WTC11 (cell line): ENCODE measurements around the gene PSENEN. TPM values are rescaled to one million over a fixed set of nuclear protein-coding genes. Genes with fewer than 3 reads are reported as not detected.

Source experiments
- ATAC-seq: fragments of 200-7000 bp; cut with Tn5 transposase; 2 replicates; pipeline ENCODE4 v1.10.0; 2021; ENCODE audit warnings: mild to moderate bottlenecking, moderate library complexity
- CTCF ChIA-PET: fragments of 300-600 bp; sonication (Branson Sonifier 250); formaldehyde crosslinking; loops from one replicate; lab custom pipeline; 2021; ENCODE audit warnings: antibody characterized with exemption; lab: Charles Lee
- POLR2A ChIA-PET: fragments of 350-600 bp; sonication (Branson Sonifier 250); formaldehyde crosslinking; loops from one replicate; lab custom pipeline; 2021; ENCODE audit warnings: antibody characterized with exemption; lab: Charles Lee
- DNase-seq: peaks from one replicate; pipeline ENCODE4 v3.0.0; 2021; ENCODE audit warnings: low spot score
- H3K27ac Mint-ChIP-seq: 2 replicates; pipeline ENCODE4 v1.8.0; 2021; ENCODE audit warnings: mixed read lengths
- H3K27me3 Mint-ChIP-seq: 2 replicates; pipeline ENCODE4 v1.8.0; 2021; ENCODE audit warnings: low read depth, mild to moderate bottlenecking, moderate library complexity, mixed read lengths
- H3K36me3 Mint-ChIP-seq: 2 replicates; pipeline ENCODE4 v1.8.0; 2021; ENCODE audit warnings: mixed read lengths
- H3K4me1 Mint-ChIP-seq: 2 replicates; pipeline ENCODE4 v1.8.0; 2022; ENCODE audit warnings: mixed read lengths
- H3K4me3 Mint-ChIP-seq: 2 replicates; pipeline ENCODE4 v1.8.0; 2021; ENCODE audit warnings: mild to moderate bottlenecking, moderate library complexity, mixed read lengths
- H3K9me3 Mint-ChIP-seq: 2 replicates; pipeline ENCODE4 v1.8.0; 2021; ENCODE audit warnings: mixed read lengths
- ATF2 ChIP-seq: sonication (generic); formaldehyde crosslinking; IDR thresholded peaks from 2 replicates; pipeline ENCODE4 v1.8.1; 2022; ENCODE audit warnings: low read depth, missing genetic modification reagents, borderline replicate concordance
- CREB1 ChIP-seq: sonication (generic); formaldehyde crosslinking; IDR thresholded peaks from 2 replicates; pipeline ENCODE4 v1.8.0; 2023; ENCODE audit warnings: mild to moderate bottlenecking, missing genetic modification reagents
- E2F1 ChIP-seq: sonication (generic); formaldehyde crosslinking; IDR thresholded peaks from 2 replicates; pipeline ENCODE4 v1.8.0; 2022; ENCODE audit warnings: mild to moderate bottlenecking, missing genetic modification reagents
- E2F5 ChIP-seq: sonication (generic); formaldehyde crosslinking; IDR thresholded peaks from 2 replicates; pipeline ENCODE4 v1.8.1; 2022; ENCODE audit warnings: mild to moderate bottlenecking, moderate library complexity, missing genetic modification reagents
- FOXJ3 ChIP-seq: sonication (generic); formaldehyde crosslinking; IDR thresholded peaks from 2 replicates; pipeline ENCODE4 v1.9.0; 2021; ENCODE audit warnings: missing genetic modification reagents, mild to moderate bottlenecking, borderline replicate concordance
- IRF1 ChIP-seq: sonication (generic); formaldehyde crosslinking; IDR thresholded peaks from 2 replicates; pipeline ENCODE4 v1.8.0; 2023; ENCODE audit warnings: missing genetic modification reagents
- KAT7 ChIP-seq: sonication (generic); formaldehyde crosslinking; IDR thresholded peaks from 2 replicates; pipeline ENCODE4 v1.8.1; 2023; ENCODE audit warnings: missing genetic modification reagents, mild to moderate bottlenecking, borderline replicate concordance
- MLX ChIP-seq: sonication (generic); formaldehyde crosslinking; IDR thresholded peaks from 2 replicates; pipeline ENCODE4 v1.8.1; 2023; ENCODE audit warnings: mild to moderate bottlenecking, missing genetic modification reagents, moderate library complexity
- MXD4 ChIP-seq: fragments of 250-450 bp; sonication (Bioruptor Pico); IDR thresholded peaks from 2 replicates; pipeline ENCODE4 v1.8.0; 2021; ENCODE audit warnings: mild to moderate bottlenecking, moderate library complexity, borderline replicate concordance
- MYBL2 ChIP-seq: sonication (generic); formaldehyde crosslinking; IDR thresholded peaks from 2 replicates; pipeline ENCODE4 v1.8.1; 2023; ENCODE audit warnings: mild to moderate bottlenecking, moderate library complexity, missing genetic modification reagents
- PRRX2 ChIP-seq: fragments of 250-450 bp; sonication (Bioruptor Pico); IDR thresholded peaks from 2 replicates; pipeline ENCODE4 v1.8.0; 2021; ENCODE audit warnings: mild to moderate bottlenecking
- RORB ChIP-seq: fragments of 250-450 bp; sonication (Bioruptor Pico); IDR thresholded peaks from 2 replicates; pipeline ENCODE4 v1.9.0; 2021; ENCODE audit warnings: mild to moderate bottlenecking
- SP1 ChIP-seq: sonication (generic); formaldehyde crosslinking; conservative IDR thresholded peaks from 2 replicates; pipeline ENCODE4 v1.8.1; 2022; ENCODE audit warnings: missing genetic modification reagents
- TEAD1 ChIP-seq: sonication (generic); formaldehyde crosslinking; IDR thresholded peaks from 2 replicates; pipeline ENCODE4 v1.8.0; 2022; ENCODE audit warnings: mild to moderate bottlenecking, missing genetic modification reagents
- USF2 ChIP-seq: sonication (generic); formaldehyde crosslinking; IDR thresholded peaks from 2 replicates; pipeline ENCODE4 v1.8.1; 2023; ENCODE audit warnings: mild to moderate bottlenecking, missing genetic modification reagents, moderate library complexity
- ZMAT4 ChIP-seq: fragments of 250-450 bp; sonication (Bioruptor Pico); IDR thresholded peaks from 2 replicates; pipeline ENCODE4 v1.9.0; 2021; ENCODE audit warnings: mild to moderate bottlenecking
- ZNF532 ChIP-seq: fragments of 250-450 bp; sonication (Bioruptor Pico); IDR thresholded peaks from 2 replicates; pipeline ENCODE4 v1.9.0; 2021; ENCODE audit warnings: mild to moderate bottlenecking, borderline replicate concordance
- ZNF671 ChIP-seq: fragments of 250-450 bp; sonication (Bioruptor Pico); IDR thresholded peaks from 2 replicates; pipeline ENCODE4 v1.8.0; 2021; ENCODE audit warnings: mild to moderate bottlenecking
- ZSCAN18 ChIP-seq: fragments of 250-450 bp; sonication (Bioruptor Pico); IDR thresholded peaks from 2 replicates; pipeline ENCODE4 v2.1.2; 2022; ENCODE audit warnings: mild to moderate bottlenecking, moderate library complexity
- total RNA-seq: library from RNA; stranded (reverse); gene quantifications from 3 replicates; pipeline ENCODE4 v1.2.3, GENCODE V29; 2021

Gene PSENEN
- total RNA-seq, 1 experiment from 2014 or later: 80.3 TPM

GRCh38 chr19:35782589-35782988, 37.1 kb downstream of the PSENEN start:
- ChIA-PET POLR2A (no interaction called here), CTCF (no interaction called here)
- H3K4me3 Mint-ChIP-seq: no peak overlapping the region
- peaks cover 5% of the 10 kb centered on the region for H3K27me3 Mint-ChIP-seq
- TF ChIP-seq MXD4 (CRISPR knock-in tag) (no peak), IRF1 (no peak), SP1 (CRISPR knock-in tag) (no peak), TEAD1 (no peak), FOXJ3 (CRISPR knock-in tag) (no peak), PRRX2 (CRISPR knock-in tag) (no peak), ZMAT4 (CRISPR knock-in tag) (no peak), KAT7 (CRISPR knock-in tag) (no peak), E2F1 (CRISPR knock-in tag) (no peak), ZNF671 (no peak), CREB1 (no peak), MYBL2 (CRISPR knock-in tag) (no peak), ZSCAN18 (CRISPR knock-in tag) (no peak), ZNF532 (CRISPR knock-in tag) (no peak)
- no peak overlapping the region; the same call in 1 of the 2 replicates for H3K27ac Mint-ChIP-seq
- H3K4me1 Mint-ChIP-seq: peaks cover 34% of the 10 kb centered on the region
- H3K9me3 Mint-ChIP-seq: no peaks in the 10 kb centered on the region
- H3K36me3 Mint-ChIP-seq: no peaks in the 10 kb centered on the region
- ATAC-seq: no peak
- no peak for DNase-seq

GRCh38 chr19:35783469-35784434, 38.3 kb downstream of the PSENEN start:
- no peaks in the 10 kb centered on the region for H3K27me3 Mint-ChIP-seq
- H3K27ac Mint-ChIP-seq: peak overlapping the region; percentile 5; the same call in 1 of the 2 replicates
- DNase-seq (peak; percentile 64), ATAC-seq (peak; percentile 39)
- POLR2A ChIA-PET: interaction anchor here (0.7 to 1.6 kb wide), 7 partner anchors 26 to 226 kb away, joined by 3 to 10 read pairs (median 3); partner anchors contain the start of genes COX6B1, HSPB6, IGFLR1 and PROSER3
- peaks cover 29% of the 10 kb centered on the region for H3K4me1 Mint-ChIP-seq
- CTCF ChIA-PET: interaction anchor here (0.6 to 2.8 kb wide), 55 partner anchors 8 to 327 kb away, joined by 3 to 41 read pairs (median 7); partner anchors contain the start of genes APLP1, ARHGAP33, HAUS5 and HSPB6
- no peaks in the 10 kb centered on the region for H3K9me3 Mint-ChIP-seq
- peak overlapping the region; percentile 65 for H3K4me3 Mint-ChIP-seq
- H3K36me3 Mint-ChIP-seq: no peaks in the 10 kb centered on the region
- TF ChIP-seq E2F5 (CRISPR knock-in tag) (no peak), ZSCAN18 (CRISPR knock-in tag) (no peak), MLX (CRISPR knock-in tag) (no peak), ATF2 (CRISPR knock-in tag) (no peak), USF2 (CRISPR knock-in tag) (no peak), RORB (no peak)
